ENCODE data around the gene POU5F1.
"Not testable (repeated sequence)": the region's sequence is repeated elsewhere in the genome, so short reads cannot be mapped to it uniquely, and the experiment has no call there.

POU5F1 gene

DNA sequence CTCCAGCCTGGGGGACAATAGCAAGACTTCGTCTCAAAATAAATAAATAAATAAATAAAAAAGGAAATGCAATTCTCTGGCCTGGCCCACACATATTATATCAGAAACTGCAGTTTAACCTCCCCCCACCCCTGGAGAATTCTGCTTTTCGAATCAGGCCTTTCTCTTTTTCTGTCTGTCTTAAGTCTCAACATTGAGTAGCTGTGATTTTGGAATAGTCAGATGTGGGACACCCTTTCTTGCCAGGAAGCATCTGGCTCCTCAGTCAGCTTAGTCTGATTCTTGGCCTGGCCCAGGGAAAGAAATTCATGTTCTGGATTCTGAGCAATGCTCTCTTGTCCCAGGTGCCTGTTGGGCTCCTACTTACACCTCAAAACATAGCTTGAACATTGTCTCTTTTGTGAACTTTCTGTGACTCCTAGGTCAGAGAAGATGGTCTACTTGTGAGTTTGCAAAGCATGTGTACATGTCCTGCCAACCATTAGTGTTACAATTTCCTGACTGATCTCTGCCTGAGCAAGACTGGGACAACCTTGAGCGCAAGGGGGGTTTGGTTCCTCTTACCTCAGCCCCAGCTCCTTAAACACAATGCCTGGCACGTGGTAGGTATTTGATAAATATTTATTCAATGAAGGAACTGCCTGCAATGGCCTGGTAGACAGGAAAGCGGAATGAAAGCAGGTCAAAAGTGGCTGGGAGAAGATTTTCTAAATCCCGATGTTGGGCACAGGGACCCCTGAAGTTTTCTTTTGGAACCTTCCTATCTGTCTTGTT is 23.8 kb upstream of the POU5F1 start:
- no peak for DNase-seq (ENCODE audit: low read depth)
- TF ChIP-seq, protein P1, sequence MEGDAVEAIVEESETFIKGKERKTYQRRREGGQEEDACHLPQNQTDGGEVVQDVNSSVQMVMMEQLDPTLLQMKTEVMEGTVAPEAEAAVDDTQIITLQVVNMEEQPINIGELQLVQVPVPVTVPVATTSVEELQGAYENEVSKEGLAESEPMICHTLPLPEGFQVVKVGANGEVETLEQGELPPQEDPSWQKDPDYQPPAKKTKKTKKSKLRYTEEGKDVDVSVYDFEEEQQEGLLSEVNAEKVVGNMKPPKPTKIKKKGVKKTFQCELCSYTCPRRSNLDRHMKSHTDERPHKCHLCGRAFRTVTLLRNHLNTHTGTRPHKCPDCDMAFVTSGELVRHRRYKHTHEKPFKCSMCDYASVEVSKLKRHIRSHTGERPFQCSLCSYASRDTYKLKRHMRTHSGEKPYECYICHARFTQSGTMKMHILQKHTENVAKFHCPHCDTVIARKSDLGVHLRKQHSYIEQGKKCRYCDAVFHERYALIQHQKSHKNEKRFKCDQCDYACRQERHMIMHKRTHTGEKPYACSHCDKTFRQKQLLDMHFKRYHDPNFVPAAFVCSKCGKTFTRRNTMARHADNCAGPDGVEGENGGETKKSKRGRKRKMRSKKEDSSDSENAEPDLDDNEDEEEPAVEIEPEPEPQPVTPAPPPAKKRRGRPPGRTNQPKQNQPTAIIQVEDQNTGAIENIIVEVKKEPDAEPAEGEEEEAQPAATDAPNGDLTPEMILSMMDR (IDR thresholded peaks at IDR 0.05; ENCODE audit: low read length, missing control alignments) = no peak
- no peak overlapping the region for H3K4me3 ChIP-seq (replicated peaks; ENCODE audit: low read depth, low read length)

DNA sequence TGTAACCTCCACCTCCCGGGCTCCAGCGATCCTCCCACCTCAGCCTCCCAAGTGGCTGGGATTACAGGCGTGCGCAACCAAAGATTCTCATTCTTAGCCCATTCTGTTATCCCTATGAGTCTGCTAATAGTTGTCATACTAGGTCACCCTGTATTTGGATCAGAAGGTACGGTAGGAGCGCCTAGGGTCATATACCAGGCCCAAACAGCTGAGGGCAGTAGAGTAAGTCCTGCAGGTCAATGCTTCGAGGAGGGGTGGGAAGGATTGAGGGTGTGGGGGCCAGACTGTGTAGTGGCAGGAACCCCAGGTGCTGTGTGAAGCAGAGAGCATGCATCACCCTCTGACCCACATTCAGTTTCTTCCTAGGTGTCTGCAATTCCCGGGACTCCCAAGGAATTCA is 22.7 kb upstream of the POU5F1 start:
- no peak for DNase-seq (ENCODE audit: low read depth)
- TF ChIP-seq, protein P1 (IDR thresholded peaks at IDR 0.05; ENCODE audit: low read length, missing control alignments) = no peak
- H3K4me3 ChIP-seq (replicated peaks; ENCODE audit: low read depth, low read length) = no peak overlapping the region

DNA sequence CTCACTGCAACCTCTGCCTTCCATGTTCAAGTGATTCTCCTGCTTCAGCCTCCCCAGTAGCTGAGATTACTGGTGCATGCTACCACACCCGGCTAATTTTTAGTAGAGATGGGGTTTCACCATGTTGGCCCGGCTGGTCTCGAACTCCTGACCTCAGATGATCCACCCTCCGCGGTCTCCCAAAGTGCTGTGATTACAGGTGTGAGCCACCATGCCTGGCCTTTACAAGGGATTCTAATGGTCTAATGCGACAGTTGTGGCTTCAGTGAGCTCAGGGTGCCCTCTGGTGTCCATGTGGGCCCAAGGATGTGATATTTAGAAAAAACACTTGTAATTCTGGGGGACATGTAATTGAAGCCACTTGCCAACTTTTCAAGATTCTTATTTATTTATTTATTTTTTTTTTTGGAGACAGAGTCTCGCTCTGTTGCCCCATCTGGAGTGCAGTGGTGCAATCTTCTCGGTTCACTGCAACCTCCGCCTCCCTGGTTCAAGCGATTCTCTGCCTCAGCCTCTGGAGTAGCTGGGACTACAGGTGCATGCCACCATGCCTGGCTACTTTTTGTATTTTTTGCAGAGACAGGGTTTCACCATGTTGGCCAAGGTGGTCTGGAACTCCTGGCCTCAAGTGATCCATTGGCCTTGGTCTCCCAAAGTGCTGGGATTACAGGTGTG is 22.1 kb upstream of the POU5F1 start:
- not testable (repeated sequence) for H3K4me3 ChIP-seq (replicated peaks; ENCODE audit: low read depth, low read length)
- peak; percentile 81 for DNase-seq (ENCODE audit: low read depth)
- TF ChIP-seq, protein P1 (IDR thresholded peaks at IDR 0.05; ENCODE audit: low read length, missing control alignments) = peak; percentile 69

DNA sequence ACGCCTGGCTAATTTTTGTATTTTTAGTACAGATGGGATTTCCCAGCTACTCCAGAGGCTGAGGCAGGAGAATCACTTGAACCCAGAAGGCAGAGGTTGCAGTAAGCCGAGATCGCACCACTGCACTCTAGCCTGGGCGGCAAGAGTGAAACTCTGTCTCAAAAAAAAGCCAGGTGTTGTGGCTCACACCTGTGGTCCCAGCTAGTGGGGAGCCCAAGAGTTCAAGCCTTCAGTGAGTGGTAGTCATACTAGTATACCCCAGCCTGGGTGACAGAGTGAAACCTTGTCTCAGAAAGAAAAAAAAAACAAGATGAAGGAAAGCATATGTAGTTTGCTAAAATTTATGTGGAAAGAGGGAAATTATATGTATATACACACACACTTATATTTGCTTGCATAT is 20.0 kb upstream of the POU5F1 start:
- TF ChIP-seq, protein P1 (IDR thresholded peaks at IDR 0.05; ENCODE audit: low read length, missing control alignments) = no peak
- no peak for DNase-seq (ENCODE audit: low read depth)
- H3K4me3 ChIP-seq (replicated peaks; ENCODE audit: low read depth, low read length) = no peak overlapping the region

DNA sequence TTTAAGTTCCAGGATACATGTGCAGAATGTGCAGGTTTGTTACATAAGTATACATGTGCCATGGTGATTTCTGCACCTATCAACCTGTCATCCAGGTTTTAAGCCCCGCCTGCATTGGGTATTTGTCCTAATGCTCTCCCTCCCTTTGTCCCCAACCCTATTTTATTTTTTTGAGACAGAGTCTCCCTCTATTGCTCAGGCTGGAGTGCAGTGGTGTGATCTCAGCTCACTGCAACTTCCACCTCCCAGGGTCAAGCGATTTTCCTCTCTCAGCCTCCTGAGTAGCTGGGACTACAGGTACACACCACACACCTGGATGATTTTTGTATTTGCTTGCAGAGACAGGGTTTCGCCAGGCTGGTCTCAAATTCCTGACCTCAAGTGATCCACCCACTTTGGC is 18.7 kb upstream of the POU5F1 start:
- not testable (repeated sequence) for DNase-seq (ENCODE audit: low read depth); H3K4me3 ChIP-seq (replicated peaks; ENCODE audit: low read depth, low read length)

DNA sequence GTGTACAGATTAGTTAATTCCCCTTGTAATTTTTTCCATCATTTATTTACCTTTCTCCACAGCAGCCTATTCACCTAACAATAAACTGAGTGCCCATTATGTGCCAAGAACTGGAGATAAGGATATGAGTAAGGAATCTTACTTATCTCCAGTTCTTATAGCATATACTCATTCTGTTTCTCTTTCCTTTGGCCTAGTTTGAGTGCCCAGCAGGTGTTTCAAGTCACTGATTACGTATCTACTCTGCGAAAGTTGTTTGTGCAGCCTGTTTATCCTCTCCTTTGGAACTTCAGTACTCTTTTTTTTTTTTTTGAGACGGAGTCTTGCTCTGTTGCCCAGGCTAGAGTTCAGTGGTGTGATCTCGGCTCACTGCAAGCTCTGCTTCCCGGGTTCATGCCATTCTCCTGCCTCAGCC is 17.3 kb upstream of the POU5F1 start:
- DNase-seq (ENCODE audit: low read depth) = no peak
- TF ChIP-seq, protein P1 (IDR thresholded peaks at IDR 0.05; ENCODE audit: low read length, missing control alignments) = no peak
- H3K4me3 ChIP-seq (replicated peaks; ENCODE audit: low read depth, low read length) = no peak overlapping the region

DNA sequence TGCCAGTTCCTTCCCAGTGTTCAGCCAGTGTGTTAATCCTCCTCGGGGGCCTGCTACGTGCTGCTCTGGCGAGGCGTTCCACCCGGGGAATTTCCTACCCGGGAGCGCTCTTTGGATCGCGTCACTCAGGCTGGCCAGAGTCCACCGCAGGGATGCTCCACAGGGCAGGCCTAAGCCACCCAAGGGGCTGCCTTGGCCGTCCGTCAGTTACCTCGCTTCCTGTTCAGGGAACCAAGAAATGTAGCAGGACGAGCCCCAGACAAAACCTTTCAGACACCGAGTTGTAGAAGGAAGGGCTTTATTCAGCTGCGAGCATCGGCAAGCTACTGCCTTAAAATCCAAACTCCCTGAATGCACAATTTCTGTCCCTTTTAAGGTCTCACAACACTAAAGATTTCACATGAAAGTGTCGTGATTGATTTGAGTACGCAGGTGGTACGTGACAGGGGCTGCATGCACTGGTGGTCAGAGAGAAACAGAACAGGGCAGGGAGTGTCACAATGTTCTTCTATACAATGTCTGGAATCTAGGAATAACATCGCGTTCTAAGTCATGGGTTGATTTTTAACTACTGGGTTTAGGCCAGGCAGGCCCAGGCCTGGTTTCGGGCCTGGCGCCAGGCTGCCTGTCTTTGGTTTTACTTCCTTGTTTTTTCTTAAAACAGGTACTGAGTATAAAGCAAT is 15.7 kb upstream of the POU5F1 start:
- no peak for DNase-seq (ENCODE audit: low read depth)
- H3K4me3 ChIP-seq (replicated peaks; ENCODE audit: low read depth, low read length) = no peak overlapping the region
- TF ChIP-seq, protein P1 (IDR thresholded peaks at IDR 0.05; ENCODE audit: low read length, missing control alignments) = no peak

DNA sequence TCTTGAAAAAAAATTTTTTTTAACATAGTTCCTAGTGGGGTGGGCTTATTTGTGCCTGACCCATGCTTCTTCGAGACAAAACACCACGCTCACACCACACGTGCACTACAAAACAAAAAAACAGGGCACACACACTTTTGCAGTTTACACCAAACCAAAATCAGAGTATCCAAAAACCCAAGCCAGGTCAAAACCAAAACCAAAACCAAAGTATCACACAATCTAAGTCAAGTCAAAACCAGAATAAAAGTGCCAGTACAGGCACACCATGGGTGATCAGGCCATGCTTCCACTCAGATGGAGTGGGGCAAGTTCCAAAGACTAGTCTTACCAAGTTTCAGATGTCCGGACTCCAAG is 15.2 kb upstream of the POU5F1 start:
- not testable (repeated sequence) for H3K4me3 ChIP-seq (replicated peaks; ENCODE audit: low read depth, low read length); DNase-seq (ENCODE audit: low read depth)

DNA sequence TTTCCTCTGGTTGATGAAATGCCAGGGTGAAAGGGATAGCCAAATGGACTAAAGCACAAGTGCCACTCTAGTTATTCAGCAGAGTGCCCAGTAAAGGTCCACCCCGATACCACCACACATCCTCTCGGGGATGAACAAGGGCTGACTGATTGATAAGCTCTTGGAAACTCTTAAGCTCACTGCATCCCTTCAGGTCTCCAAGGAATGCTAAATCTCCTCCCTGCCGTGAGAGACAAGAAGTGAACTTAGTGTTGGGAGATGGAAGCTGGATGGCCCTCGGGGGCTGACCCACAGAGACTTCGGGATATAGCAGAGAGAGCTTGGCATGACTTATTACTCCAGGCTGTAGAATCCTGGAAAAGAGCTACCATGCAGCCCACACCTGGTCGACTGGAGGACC is 13.4 kb upstream of the POU5F1 start:
- DNase-seq (ENCODE audit: low read depth); H3K4me3 ChIP-seq (replicated peaks; ENCODE audit: low read depth, low read length): not testable (repeated sequence)

DNA sequence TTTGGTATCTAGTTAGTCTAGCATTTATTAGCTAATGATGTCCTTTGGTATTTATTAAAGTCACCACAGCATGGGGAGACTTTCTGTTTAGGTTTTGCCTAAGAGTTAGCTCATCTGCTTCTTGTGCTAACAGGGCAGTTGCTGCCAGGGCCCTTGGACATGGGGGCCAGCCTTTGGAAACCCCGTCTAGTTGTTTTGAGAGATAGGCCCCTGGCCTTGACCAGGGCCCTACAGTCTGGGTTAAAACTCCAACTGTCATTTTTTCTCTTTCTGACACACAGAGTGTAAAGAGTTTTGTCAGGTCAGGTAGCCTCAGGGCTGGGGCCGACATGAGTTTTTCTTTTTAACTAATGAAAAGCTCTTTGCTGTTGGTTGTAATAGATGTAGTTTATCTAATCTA is 12.8 kb upstream of the POU5F1 start:
- DNase-seq (ENCODE audit: low read depth); H3K4me3 ChIP-seq (replicated peaks; ENCODE audit: low read depth, low read length): not testable (repeated sequence)
